H1 (cell line): ENCODE results near the gene LRRC4C. TPM values are rescaled to one million over a fixed set of nuclear protein-coding genes. Genes with fewer than 3 reads are reported as not detected.

Source experiments
- CTCF ChIA-PET: fragments of 300-600 bp; sonication (Branson Sonifier 250); formaldehyde crosslinking; loops from one replicate; lab custom pipeline; 2021; ENCODE audit not compliant: partially characterized antibody; lab: Charles Lee
- POLR2A ChIA-PET: fragments of 300-600 bp; sonication (Branson Sonifier 250); formaldehyde crosslinking; loops from one replicate; lab custom pipeline; 2021; ENCODE audit warnings: inconsistent platforms; ENCODE audit not compliant: partially characterized antibody; lab: Charles Lee
- DNase-seq, 2 experiments: peaks; one replicate each; pipeline versions ENCODE4 v3.0.0 to v3.0.0-alpha.2; 2010 to 2022; ENCODE audit warnings: low spot score in 2 of 2, low read depth in 1 of 2, mixed read lengths in 1 of 2
- FAIRE-seq: peaks from 2 replicates; lab custom pipeline; 2011; peaks lifted over from hg19 to GRCh38; lab: Jason Lieb, UNC
- H2AFZ ChIP-seq: 2 replicates; pipeline ENCODE4 v1.8.1; 2012; ENCODE audit warnings: low read length, inconsistent platforms
- H2AK5ac ChIP-seq: 2 replicates; pipeline ENCODE4 v1.6.1; 2013; ENCODE audit warnings: low read depth, low read length
- H2BK120ac ChIP-seq: replicated peaks from 2 replicates; pipeline ENCODE3; 2013; ENCODE audit warnings: low read depth, low read length, inconsistent platforms
- H2BK12ac ChIP-seq: 2 replicates; pipeline ENCODE4 v1.6.1; 2013; ENCODE audit warnings: low read depth, low read length
- H2BK15ac ChIP-seq: 2 replicates; pipeline ENCODE4 v1.6.1; 2013; ENCODE audit warnings: low read length
- H2BK20ac ChIP-seq: 2 replicates; pipeline ENCODE4 v1.6.1; 2013; ENCODE audit warnings: low read length
- H2BK5ac ChIP-seq: 2 replicates; pipeline ENCODE4 v1.6.1; 2013; ENCODE audit warnings: low read depth, low read length
- H3K14ac ChIP-seq: 2 replicates; pipeline ENCODE4 v1.6.1; 2013; ENCODE audit warnings: inconsistent platforms; ENCODE audit not compliant: insufficient read length
- H3K18ac ChIP-seq: 2 replicates; pipeline ENCODE4 v1.6.1; 2013; ENCODE audit warnings: low read length; ENCODE audit errors: extremely low read depth
- H3K23ac ChIP-seq: 2 replicates; pipeline ENCODE4 v1.6.1; 2013; ENCODE audit warnings: inconsistent platforms; ENCODE audit not compliant: insufficient read length
- H3K23me2 ChIP-seq: 2 replicates; pipeline ENCODE4 v1.6.1; 2013; ENCODE audit warnings: low read depth, low read length
- H3K27ac ChIP-seq: 2 replicates; pipeline ENCODE4 v1.6.1; 2011; ENCODE audit warnings: low read depth, low read length, inconsistent platforms
- H3K27me3 ChIP-seq, 4 experiments: replicated peaks in 1 of 4; 1 replicate in 1 of 4; 2 replicates in 3 of 4; pipeline versions ENCODE4 v1.6.1 to v1.8.1; 2011 to 2013; ENCODE audit warnings: low read length in 3 of 4, mild to moderate bottlenecking in 3 of 4, inconsistent platforms in 2 of 4, mixed read lengths in 2 of 4, moderate library complexity in 1 of 4; ENCODE audit not compliant: control insufficient read depth in 3 of 4, insufficient read depth in 3 of 4; ENCODE audit errors: extremely low read depth in 1 of 4
- H3K36me3 ChIP-seq, 4 experiments: 2 replicates each; pipeline versions ENCODE4 v1.6.1 to v1.8.1; 2011 to 2013; ENCODE audit warnings: mild to moderate bottlenecking in 4 of 4, low read length in 3 of 4, moderate library complexity in 2 of 4, control low read depth in 1 of 4, inconsistent platforms in 1 of 4; ENCODE audit not compliant: insufficient read depth in 4 of 4, control insufficient read depth in 2 of 4
- H3K4ac ChIP-seq: replicated peaks from 2 replicates; pipeline ENCODE3; 2013; ENCODE audit warnings: low read length, low read depth, mixed read lengths, inconsistent platforms; ENCODE audit not compliant: insufficient read length
- H3K4me1 ChIP-seq, 4 experiments: replicated peaks in 1 of 4; 1 replicate in 1 of 4; 2 replicates in 3 of 4; pipeline versions ENCODE4 v1.6.1 to v1.8.1; 2011 to 2013; ENCODE audit warnings: low read length in 3 of 4, inconsistent platforms in 2 of 4, mixed read lengths in 1 of 4; ENCODE audit not compliant: insufficient read depth in 4 of 4, control insufficient read depth in 3 of 4
- H3K4me2 ChIP-seq, 2 experiments: 2 replicates each; pipeline versions ENCODE4 v1.6.1 to v1.8.1; 2011 to 2013; ENCODE audit warnings: low read depth in 2 of 2, low read length in 2 of 2, control low read depth in 1 of 2, inconsistent platforms in 1 of 2, mild to moderate bottlenecking in 1 of 2; ENCODE audit not compliant: insufficient read depth in 1 of 2
- H3K4me3 ChIP-seq, 4 experiments: fragments of 200-600, 300-600 bp in 1 of 4; sonication (generic), shearing (Covaris generic), sonication (Bioruptor Twin) in 1 of 4; 2 replicates each; pipeline versions ENCODE4 v1.5.1 to v1.8.1; 2011 to 2016; ENCODE audit warnings: low read length in 4 of 4, low read depth in 3 of 4, control low read depth in 2 of 4, inconsistent platforms in 2 of 4, mild to moderate bottlenecking in 2 of 4, mixed read lengths in 1 of 4, moderate library complexity in 1 of 4; ENCODE audit not compliant: insufficient read depth in 2 of 4; ENCODE audit errors: extremely low read depth in 1 of 4
- H3K56ac ChIP-seq: replicated peaks from 2 replicates; pipeline ENCODE3; 2013; ENCODE audit warnings: low read depth, mild to moderate bottlenecking, mixed read lengths, low read length, inconsistent platforms; ENCODE audit not compliant: insufficient read length
- H3K79me1 ChIP-seq: 2 replicates; pipeline ENCODE4 v1.6.1; 2013; ENCODE audit warnings: low read depth, low read length, control low read depth
- H3K79me2 ChIP-seq, 2 experiments: 2 replicates each; pipeline versions ENCODE4 v1.6.1 to v1.8.1; 2012 to 2013; ENCODE audit warnings: low read length in 2 of 2, mild to moderate bottlenecking in 2 of 2, inconsistent platforms in 1 of 2; ENCODE audit not compliant: insufficient read depth in 2 of 2, control insufficient read depth in 1 of 2
- H3K9ac ChIP-seq, 4 experiments: replicated peaks in 1 of 4; 1 replicate in 1 of 4; 2 replicates in 3 of 4; pipeline versions ENCODE4 v1.6.1 to v1.8.1; 2011 to 2013; ENCODE audit warnings: low read depth in 3 of 4, low read length in 3 of 4, control low read depth in 2 of 4, mild to moderate bottlenecking in 2 of 4, moderate library complexity in 2 of 4, inconsistent platforms in 1 of 4; ENCODE audit errors: extremely low read depth in 1 of 4
- H3K9me3 ChIP-seq, 2 experiments: 2 replicates each; pipeline versions ENCODE4 v1.6.1 to v1.8.1; 2012 to 2013; ENCODE audit warnings: mild to moderate bottlenecking in 2 of 2, moderate library complexity in 2 of 2, control low read depth in 1 of 2, inconsistent platforms in 1 of 2, low read depth in 1 of 2, low read length in 1 of 2, mixed read lengths in 1 of 2; ENCODE audit not compliant: insufficient read depth in 2 of 2
- H4K20me1 ChIP-seq, 2 experiments: replicated peaks in 1 of 2; 2 replicates each; pipeline versions ENCODE3 to v1.8.1; 2011 to 2013; ENCODE audit warnings: inconsistent platforms in 2 of 2, low read length in 2 of 2, mild to moderate bottlenecking in 1 of 2; ENCODE audit not compliant: insufficient read depth in 2 of 2, control insufficient read depth in 1 of 2
- H4K5ac ChIP-seq: 2 replicates; pipeline ENCODE4 v1.6.1; 2013; ENCODE audit warnings: low read length, low read depth, mixed read lengths, inconsistent platforms; ENCODE audit not compliant: insufficient read length
- H4K8ac ChIP-seq: 2 replicates; pipeline ENCODE4 v1.8.0; 2013; ENCODE audit warnings: mild to moderate bottlenecking, moderate library complexity, low read length, inconsistent platforms; ENCODE audit not compliant: insufficient read depth; ENCODE audit errors: extremely low read depth
- H4K91ac ChIP-seq: replicated peaks from 2 replicates; pipeline ENCODE3; 2013; ENCODE audit warnings: low read length, mixed read lengths, inconsistent platforms; ENCODE audit not compliant: insufficient read length
- BACH1 ChIP-seq: IDR thresholded peaks from 2 replicates; pipeline ENCODE4 v1.6.1; 2012; ENCODE audit warnings: low read length, improper control_type of control experiment
- HDAC2 ChIP-seq, 2 experiments: fragments of 300-600 bp in 1 of 2; sonication (generic) in 1 of 2; IDR thresholded peaks; 2 replicates each; pipeline ENCODE4 v1.6.1; 2011 to 2012; ENCODE audit warnings: low read depth in 2 of 2, low read length in 2 of 2, mild to moderate bottlenecking in 2 of 2, moderate library complexity in 2 of 2, borderline replicate concordance in 1 of 2, inconsistent platforms in 1 of 2
- HDAC6 ChIP-seq: IDR thresholded peaks from one replicate; pipeline ENCODE4 v1.7.1; 2012; ENCODE audit warnings: low read depth, mild to moderate bottlenecking, inconsistent platforms, low read length, moderate library complexity
- JUN ChIP-seq: IDR thresholded peaks from 2 replicates; pipeline ENCODE4 v1.6.1; 2011; ENCODE audit warnings: low read depth, mild to moderate bottlenecking, improper control_type of control experiment, low read length
- KDM1A ChIP-seq: fragments of 200-600, 300-600 bp; sonication (generic); IDR thresholded peaks from 2 replicates; pipeline ENCODE4 v1.7.1; 2016; ENCODE audit warnings: mild to moderate bottlenecking, low read length, borderline replicate concordance
- MAFK ChIP-seq: IDR thresholded peaks from 2 replicates; pipeline ENCODE4 v1.6.1; 2012; ENCODE audit warnings: low read depth, mild to moderate bottlenecking, improper control_type of control experiment, low read length
- NANOG ChIP-seq: IDR thresholded peaks from 2 replicates; pipeline ENCODE4 v1.6.1; 2011; ENCODE audit warnings: low read length, low read depth, mild to moderate bottlenecking, inconsistent platforms; ENCODE audit not compliant: insufficient read depth, poor library complexity, severe bottlenecking
- SIN3A ChIP-seq, 2 experiments: IDR thresholded peaks in 1 of 2; conservative IDR thresholded peaks in 1 of 2; 2 replicates each; pipeline ENCODE4 v1.6.1; 2011 to 2012; ENCODE audit warnings: low read length in 2 of 2, improper control_type of control experiment in 1 of 2, low read depth in 1 of 2, mild to moderate bottlenecking in 1 of 2
- SIX5 ChIP-seq: IDR thresholded peaks from 2 replicates; pipeline ENCODE4 v1.6.1; 2011; ENCODE audit warnings: mild to moderate bottlenecking, low read depth, low read length
- YY1 ChIP-seq: IDR thresholded peaks from 2 replicates; pipeline ENCODE4 v1.6.1; 2011; ENCODE audit warnings: low read depth, mild to moderate bottlenecking, low read length
- WGBS, 2 experiments: shearing (Covaris generic) in 1 of 2; methylation state at CpG; one replicate each; pipeline versions ENCODE4 v1.1.6 to v1.1.7; 2013 to 2015; ENCODE audit warnings: low lambda C conversion rate in 2 of 2, mixed read lengths in 2 of 2, inconsistent platforms in 1 of 2, low coverage in 1 of 2, missing lambda C conversion rate in 1 of 2; ENCODE audit not compliant: insufficient replicate concordance in 2 of 2, insufficient coverage in 1 of 2, insufficient read length in 1 of 2; ENCODE audit errors: extremely low coverage in 1 of 2, missing lambda C conversion rate in 1 of 2; 5-methylcytosine and 5-hydroxymethylcytosine counted together
- polyA plus RNA-seq, 7 experiments: library from polyadenylated mRNA; depleted of rRNA in 3 of 7; stranded (reverse) in 5 of 7; unstranded in 2 of 7; fragments of >200 nt in 5 of 7; fragments of 200-250 nt in 2 of 7; gene quantifications; 1 replicate in 5 of 7; 2 replicates in 1 of 7; 4 replicates in 1 of 7; pipeline versions ENCODE4 v1.2.1 to v1.2.3, GENCODE V29; 2011 to 2013; ENCODE audit warnings: missing spikeins in 2 of 7, mixed read lengths in 2 of 7
- total RNA-seq: library from RNA; stranded (reverse); fragmentation: NEBNext Ultra II Directional; extraction: Animal tissue kit (Norgen Biotek cat#: 25700); gene quantifications from 2 replicates; pipeline ENCODE4 v1.2.1, GENCODE V29; 2021

The LRRC4C gene
- total and polyA plus RNA-seq, 2 of the 8 experiments (the other 6 are each of a cell fraction or from before 2014, with no cell fraction given): 0.23 to 2.2 TPM

GRCh38 chr11:41116970-41117369 is 342.5 kb downstream of the LRRC4C start:
- TF ChIP-seq BACH1 (no peak), NANOG (peak; percentile 72), HDAC2 (IDR thresholded peaks at IDR 0.05; ENCODE audit: borderline replicate concordance in 1 of 2, low read depth in 2 of 2, low read length in 2 of 2) (peak; percentile 57 to 90; a peak in 2 of 4 replicates), SIN3A (conservative IDR thresholded peaks at IDR 0.05 in 1 of 2, IDR thresholded peaks at IDR 0.05 in 1 of 2; ENCODE audit: low read depth in 1 of 2, low read length in 2 of 2) (peak; percentile 86 to 89; a peak in 3 of 4 replicates), KDM1A (peak; percentile 65; the same call in 1 of the 2 replicates), YY1 (0 out of 2 replicates have a peak, but pooled peaks have one; percentile 16), MAFK (peak; percentile 88), SIX5 (no peak), JUN (0 out of 2 replicates have a peak, but pooled peaks have one; percentile 0), HDAC6 (no peak)
- peak; percentile 89 for FAIRE-seq
- peak overlapping the region in 1 of 4 experiments; percentile 9; a peak in 1 of 8 replicates for H3K4me3 ChIP-seq

More at GRCh38 chr11:41116970-41117369, 342.5 kb downstream of the LRRC4C start:
- Histone ChIP-seq H3K23me2 (no peaks in the 10 kb centered on the region), H3K4me1 (peaks cover 0 to 30% (median 12%) of the 10 kb centered on the region in 4 experiments; a peak in 5 of 7 replicates), H3K23ac (no peak overlapping the region), H3K9me3 (no peaks in the 10 kb centered on the region), H2BK12ac (no peak overlapping the region), H2BK120ac (peak overlapping the region; percentile 52), H4K5ac (peak overlapping the region; percentile 72), H4K20me1 (no peaks in the 10 kb centered on the region), H3K79me1 (no peaks in the 10 kb centered on the region), H3K18ac (peak overlapping the region; percentile 78; the same call in 1 of the 2 replicates), H4K91ac (no peak overlapping the region), H4K8ac (no peak overlapping the region), H3K36me3 (no peaks in the 10 kb centered on the region), H3K4ac (no peak overlapping the region), H3K4me2 (peak overlapping the region; percentile 55 to 64), H2BK15ac (no peak overlapping the region), H3K56ac (no peak overlapping the region), H3K27me3 (no peaks in the 10 kb centered on the region), H3K14ac (no peak overlapping the region), H2AK5ac (no peak overlapping the region), H2BK5ac (no peak overlapping the region), H3K27ac (no peak overlapping the region), H2AFZ (no peak overlapping the region), H3K79me2 (no peaks in the 10 kb centered on the region), H3K9ac (no peak overlapping the region), H2BK20ac (no peak overlapping the region)
- ChIA-PET POLR2A (no interaction called here), CTCF (interaction anchor here (1.1 to 2.3 kb wide), 2 partner anchors 10 to 192 kb away, joined by 3 to 5 read pairs; no protein-coding TSS in a partner anchor)
- peak; percentile 41 to 45 for DNase-seq
- WGBS, 2 experiments: 11% methylated on average over 3 of the region's 3 CpGs; no CpG with 5 or more reads in 1 of the 2 experiments
